GM21447 (cell line): Measurements from ENCODE around the gene CNNM3.

Experiments used
- ATAC-seq: cut with Tn5 transposase; IDR thresholded peaks from one replicate; pipeline ENCODE4 v1.9.1; 2021; ENCODE audit not compliant: unreplicated experiment

CNNM3 gene

GRCh38 chr2:96838345-96839292, 22.6 kb downstream of the CNNM3 start:
- no peak for ATAC-seq

DNA sequence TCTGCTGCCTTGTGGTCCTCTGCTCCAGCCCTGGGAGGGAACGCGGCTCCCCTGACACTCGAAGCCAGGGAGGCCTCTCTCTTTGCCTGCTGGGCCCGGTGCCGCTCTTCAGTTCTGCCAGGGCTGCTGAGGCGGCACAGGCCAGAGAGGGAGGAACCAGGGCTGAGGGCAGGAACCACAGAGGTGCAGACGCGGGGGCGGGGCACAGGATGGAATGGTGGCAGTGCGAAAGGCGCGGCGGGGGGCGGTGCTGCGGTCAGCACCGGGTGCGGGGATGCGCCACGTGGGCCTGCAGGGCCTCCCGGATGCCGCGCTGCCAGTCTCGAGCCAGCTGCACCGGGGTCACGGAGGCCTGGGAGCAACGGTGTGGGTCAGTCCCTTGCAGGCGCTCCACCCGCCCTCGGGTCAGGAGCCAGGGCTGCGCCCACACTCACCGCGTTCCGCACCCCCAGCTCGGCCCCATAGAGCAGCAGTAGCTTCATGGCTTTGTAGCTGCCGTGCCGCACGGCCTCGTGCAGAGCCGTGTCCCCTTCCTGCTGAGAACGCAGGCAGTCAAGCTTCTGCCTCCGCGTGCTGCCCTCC, 23.3 kb downstream of the CNNM3 start:
- peak; percentile 79 for ATAC-seq

DNA sequence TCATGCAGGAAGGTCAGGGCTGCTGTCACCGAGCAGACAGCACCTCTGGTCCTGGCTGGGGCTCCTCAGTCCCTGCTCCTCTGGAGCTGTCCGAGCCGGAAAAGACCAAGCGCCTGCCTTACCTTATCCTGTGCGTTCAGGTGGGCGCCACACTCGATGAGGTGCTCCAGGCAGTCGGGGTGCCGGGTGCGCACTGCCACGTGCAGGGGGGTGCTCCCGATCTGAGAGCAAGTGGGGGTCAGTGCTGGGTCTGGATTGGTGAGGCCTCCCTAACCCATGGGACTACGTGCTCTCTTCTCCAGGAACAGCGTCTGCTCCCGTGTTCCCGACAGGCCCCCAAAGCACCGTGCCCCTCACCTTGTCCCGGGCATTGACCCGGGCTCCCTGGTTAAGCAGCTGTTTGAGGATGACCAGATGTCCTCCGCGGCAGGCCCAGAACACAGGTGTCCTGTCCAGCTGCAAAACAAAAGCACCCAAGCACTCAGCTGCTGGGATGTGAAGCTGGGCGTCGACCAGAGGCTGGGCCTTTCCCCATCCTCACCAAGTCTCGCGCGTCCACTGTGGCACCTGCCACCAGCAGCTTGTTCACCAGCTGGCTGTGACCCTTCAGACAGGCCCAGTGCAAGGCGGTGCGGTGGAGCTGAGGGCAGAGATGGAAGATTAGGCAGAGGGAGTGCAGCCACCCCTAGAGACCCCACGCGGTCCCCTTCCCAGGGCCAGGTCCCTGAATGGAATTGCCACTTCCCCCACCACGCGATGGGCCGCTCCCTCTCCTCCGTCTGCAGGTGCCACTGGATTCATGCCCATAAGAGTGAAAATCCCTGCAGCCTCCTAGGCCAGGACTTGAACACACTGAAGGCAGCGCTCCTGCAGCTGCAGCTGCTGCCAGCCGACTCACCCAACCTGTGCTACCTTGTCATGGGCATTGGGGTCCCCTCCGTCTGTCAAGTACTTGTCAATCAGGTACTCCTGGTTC, 24.1 kb downstream of the CNNM3 start:
- ATAC-seq, result no peak

GRCh38 chr2:96841701-96842495, 25.8 kb downstream of the CNNM3 start:
- ATAC-seq, result no peak

DNA sequence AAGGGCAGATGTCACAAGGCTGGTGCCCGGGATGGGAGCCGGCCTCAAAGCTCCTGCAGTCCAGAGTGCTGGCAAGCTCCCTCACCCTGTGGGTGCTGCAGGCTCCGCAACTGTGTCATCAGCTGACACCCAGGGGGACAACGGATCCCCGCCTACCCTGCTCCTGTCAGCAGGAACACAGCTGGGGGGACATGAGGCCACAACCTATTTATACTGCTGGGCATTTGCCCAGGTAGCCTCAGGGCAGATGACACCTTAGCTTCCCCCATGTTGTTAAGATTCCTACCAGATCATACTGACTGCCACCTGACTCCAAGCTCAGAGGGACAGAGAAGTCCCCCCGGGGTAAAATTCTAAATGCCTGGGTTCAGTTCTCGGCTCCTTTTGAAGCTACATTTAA, 26.5 kb downstream of the CNNM3 start:
- no peak for ATAC-seq

DNA sequence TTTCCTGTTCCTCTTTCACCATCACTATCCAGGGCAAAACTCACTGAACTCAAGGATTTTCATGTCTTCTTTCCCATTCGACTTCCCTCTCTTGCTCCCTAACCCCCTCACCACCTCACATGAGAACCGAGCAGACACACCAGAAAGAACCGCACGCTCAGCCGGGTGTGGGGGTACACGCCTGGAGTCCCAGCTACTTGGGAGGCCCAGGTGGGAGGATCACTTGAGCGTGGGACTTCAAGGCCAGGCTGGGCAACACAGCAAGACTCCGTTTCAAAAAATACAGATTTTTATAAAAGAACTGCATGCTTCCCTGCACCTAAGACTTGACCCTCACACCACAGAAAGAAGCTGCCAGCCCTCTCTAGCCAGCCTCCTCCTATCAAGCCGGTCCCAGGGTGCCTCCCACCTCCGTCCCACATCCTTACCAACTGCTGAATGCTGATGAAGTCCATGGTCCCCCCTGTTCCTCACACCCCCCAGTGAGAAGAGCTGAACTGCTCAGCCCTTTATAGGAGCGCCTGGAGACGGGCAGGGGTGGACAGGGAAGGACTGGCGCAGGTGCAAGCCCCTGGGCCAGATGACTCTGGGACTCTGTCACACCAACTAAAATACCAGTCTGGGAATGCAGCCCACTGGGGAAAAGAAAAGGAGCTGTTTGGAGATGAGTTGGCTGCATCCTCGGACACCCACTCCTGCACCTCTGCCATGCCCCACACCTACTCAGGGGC, 27.6 kb downstream of the CNNM3 start, which contains the start of gene ANKRD23:
TSS of gene ANKRD23 (minus strand) at position 484 of the 731 bp plus-strand sequence. CDS start at position 455, 29 bp downstream.
- ATAC-seq, result no peak

GRCh38 chr2:96844405-96844808, 28.3 kb downstream of the CNNM3 start:
- ATAC-seq, result no peak

DNA sequence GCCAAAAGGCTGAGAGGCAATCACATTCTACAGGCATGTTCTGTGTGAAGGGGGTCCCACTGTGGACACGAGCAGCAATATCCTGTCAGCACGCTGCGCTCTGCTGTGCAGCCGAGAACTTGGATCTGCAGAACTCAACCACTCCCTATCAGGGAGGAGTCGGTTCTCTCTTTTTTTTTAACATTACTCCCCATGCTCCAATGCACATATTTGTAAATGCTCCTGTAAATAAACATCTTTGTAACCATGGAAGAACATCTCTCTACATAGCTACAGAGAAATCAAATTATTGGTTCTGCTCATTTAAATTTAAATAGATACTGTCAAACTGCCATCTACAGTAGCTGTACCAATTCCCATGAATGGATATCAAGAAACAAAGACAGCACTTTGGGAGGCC, 30.8 kb downstream of the CNNM3 start:
- ATAC-seq, result no peak

- ATAC-seq, result no peak
These were observed 31.5 kb downstream of the CNNM3 start for GRCh38 chr2:96847586-96847985.

- no peak for ATAC-seq
These were observed 32.2 kb downstream of the CNNM3 start for GRCh38 chr2:96848264-96848663.

DNA sequence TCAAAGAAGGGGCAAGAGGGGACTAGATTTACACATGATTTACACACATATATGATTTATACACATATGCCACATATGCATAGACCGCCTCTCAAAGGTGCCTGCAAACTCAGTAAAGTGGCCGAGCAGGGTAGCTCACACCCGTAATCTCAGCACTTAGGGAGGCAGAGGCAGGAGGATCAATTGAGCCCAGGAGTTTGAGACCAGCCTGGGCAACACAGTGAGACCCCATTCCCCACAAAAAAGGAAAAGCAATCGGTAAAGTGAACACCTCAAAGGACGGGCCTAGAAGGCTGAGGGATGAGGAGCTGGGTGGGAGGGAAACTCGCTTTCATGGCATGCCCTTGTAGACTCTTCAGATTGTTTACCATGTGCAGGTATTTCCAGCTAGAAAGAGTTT, 36.6 kb downstream of the CNNM3 start:
- no peak for ATAC-seq

DNA sequence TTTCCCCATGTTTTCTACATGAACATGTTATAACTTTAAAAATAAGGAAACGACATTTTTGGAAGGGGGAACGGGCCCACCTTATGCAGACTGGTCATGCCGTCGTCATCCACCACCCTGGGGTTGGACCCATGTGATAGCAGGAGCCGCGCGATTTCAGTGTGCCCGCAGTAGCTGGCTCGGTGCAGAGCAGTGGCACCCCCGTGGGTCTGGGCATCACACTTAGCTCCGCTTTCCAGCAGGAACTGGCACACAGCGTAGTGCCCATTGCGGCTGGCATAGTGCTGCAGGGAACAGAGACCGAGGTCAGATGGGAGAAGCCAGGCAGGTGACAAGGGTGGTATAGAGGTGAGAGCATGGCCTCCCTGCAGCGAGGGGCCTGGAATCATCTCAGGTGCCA, 37.3 kb downstream of the CNNM3 start:
- no peak for ATAC-seq

DNA sequence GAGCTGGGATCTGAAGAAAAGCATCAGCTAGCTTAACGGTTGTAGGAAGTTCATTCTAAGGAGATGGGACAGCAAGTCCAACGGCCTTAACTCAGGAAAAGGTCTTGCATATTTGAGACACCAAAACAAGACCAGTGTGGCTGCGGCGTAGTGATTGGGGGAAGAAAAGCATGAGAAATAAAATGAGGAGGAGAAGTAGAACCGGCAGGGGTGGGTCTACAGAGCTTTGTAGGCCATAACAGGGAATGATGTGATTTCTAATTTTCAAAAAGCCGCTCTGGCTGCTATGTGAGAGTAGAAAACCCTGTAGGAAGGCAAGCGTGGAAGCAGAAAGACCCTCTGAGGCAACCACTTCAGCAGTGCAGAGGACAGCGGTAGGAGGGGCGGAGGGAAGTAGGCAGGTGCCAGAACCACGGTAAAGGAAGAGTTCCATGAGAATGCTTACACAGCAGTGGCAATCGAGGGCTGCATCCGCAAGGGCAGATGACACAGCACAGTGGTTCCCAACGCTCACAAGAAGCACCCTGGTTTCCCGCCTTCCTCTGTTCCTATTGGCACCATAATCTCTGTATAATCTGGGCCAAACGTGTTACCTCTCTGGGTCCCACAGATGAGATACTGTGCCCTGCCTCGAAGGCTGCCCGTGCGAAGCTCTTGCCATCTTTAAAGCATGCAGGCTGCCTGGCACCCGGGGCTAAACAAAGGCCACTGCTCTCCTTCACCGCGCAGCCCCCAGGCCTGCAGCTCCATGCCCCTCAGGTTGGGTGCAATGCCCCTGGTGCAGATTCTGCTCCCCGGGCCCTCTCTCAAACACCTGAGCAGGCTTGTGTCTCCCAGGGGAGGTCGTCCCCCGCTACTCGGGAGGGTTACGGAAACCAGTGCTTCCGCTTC, 41.0 kb downstream of the CNNM3 start:
- peak; percentile 32 for ATAC-seq

- peak; percentile 85 for ATAC-seq
These were observed 41.8 kb downstream of the CNNM3 start, which contains the start of gene ANKRD39 for GRCh38 chr2:96857667-96858372. ANKRD39 (minus strand) TSS chr2:96858016; CDS start chr2:96857987, 29 bp downstream.

- ATAC-seq, result no peak
These were observed 43.1 kb downstream of the CNNM3 start for GRCh38 chr2:96859099-96859649.

DNA sequence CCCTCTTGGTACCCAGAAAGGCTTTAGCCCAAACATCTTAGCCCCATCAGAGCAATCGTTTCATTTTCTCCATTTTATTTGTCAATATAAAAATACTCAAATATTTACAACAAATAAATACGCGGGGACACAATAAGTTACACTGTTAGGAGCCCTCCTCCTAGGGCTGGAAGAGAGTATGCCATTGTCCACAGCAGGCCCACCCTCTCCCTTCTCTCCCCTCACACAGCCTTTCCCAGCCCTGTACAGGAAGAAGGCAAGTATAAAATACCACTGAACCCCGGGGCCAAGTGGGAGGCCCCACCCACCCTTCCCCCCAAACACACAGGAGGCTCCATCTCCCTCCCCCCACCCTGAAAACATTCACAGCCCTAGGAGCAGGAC, 43.6 kb downstream of the CNNM3 start:
- no peak for ATAC-seq
